Stimulated activated CD8-positive, alpha-beta memory T cell treated with anti-CD3 and anti-CD28 coated beads, Interleukin-7, amount 100 ng/mL, for 24 hours (primary cell): Measurements from ENCODE around the gene BCOR.

Experiments used
- DNase-seq: peaks from one replicate; pipeline ENCODE4 v3.0.0-alpha.2; 2020; ENCODE audit warnings: low read depth

BCOR gene

GRCh38 chrX:40063555-40063954, 34.2 kb downstream of the BCOR start:
- DNase-seq: no peak

GRCh38 chrX:40062525-40063155, 35.1 kb downstream of the BCOR start:
- no peak for DNase-seq

DNA sequence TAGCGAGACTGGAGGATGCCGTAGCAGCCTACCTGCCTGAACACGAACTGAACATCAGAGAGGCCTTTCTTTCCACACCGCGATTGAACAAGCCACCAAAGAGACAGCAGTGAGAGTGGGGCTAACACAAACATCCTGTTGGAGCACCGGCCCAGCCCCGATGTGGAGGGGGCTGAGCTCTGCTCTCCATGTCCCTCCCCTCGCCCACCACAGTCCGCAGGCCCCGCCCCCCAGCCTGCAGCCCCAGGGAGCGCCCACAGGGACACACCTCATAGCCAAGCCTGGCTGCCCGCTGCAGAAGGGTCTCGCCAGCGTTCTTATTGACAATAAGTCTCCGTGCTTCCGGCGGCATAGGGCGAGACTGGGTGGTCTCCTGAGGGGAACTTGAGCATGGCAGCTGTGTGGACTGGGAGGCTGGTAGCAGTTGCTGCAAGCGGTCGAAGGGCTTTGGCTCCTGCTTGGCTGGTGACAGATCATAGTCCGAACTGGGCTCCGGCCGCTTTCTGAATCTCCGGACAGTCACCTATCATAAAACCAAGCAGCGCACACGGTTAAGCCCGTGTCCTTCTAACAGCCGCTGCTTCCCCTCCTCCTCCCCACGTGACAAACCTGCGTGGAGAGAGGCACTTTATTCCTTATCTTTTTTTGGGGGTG, 35.8 kb downstream of the BCOR start:
- no peak for DNase-seq

- DNase-seq: no peak
Observed at GRCh38 chrX:40061005-40061404, 36.8 kb downstream of the BCOR start.

GRCh38 chrX:40060356-40060845, 37.4 kb downstream of the BCOR start:
- no peak for DNase-seq

- DNase-seq: no peak
Observed at GRCh38 chrX:40058719-40059118, 39.0 kb downstream of the BCOR start.

DNA sequence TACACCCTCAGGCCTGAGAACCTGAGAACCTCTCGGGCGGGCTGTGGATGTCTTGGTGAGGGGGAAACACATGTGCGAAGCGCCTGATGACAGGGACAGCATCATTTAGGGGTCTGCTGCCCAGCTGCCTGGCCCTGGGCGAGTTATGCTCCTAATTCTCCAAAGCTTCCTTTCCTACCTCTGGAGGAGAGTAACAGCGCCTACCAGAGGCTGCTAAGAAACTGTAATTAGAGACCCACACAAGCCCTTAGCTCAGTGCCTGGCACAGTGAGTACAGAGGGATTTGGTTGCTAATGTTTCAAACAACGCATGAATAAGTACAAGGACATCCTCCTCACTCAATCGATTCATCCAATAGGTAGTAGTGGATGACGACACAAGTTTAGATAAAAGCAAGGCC, 40.4 kb downstream of the BCOR start:
- DNase-seq: no peak

- no peak for DNase-seq
Observed at GRCh38 chrX:40056420-40056819, 41.3 kb downstream of the BCOR start.

- no peak for DNase-seq
Observed at GRCh38 chrX:40055495-40055894, 42.3 kb downstream of the BCOR start.

- no peak for DNase-seq
Observed at GRCh38 chrX:40054793-40055192, 43.0 kb downstream of the BCOR start.

DNA sequence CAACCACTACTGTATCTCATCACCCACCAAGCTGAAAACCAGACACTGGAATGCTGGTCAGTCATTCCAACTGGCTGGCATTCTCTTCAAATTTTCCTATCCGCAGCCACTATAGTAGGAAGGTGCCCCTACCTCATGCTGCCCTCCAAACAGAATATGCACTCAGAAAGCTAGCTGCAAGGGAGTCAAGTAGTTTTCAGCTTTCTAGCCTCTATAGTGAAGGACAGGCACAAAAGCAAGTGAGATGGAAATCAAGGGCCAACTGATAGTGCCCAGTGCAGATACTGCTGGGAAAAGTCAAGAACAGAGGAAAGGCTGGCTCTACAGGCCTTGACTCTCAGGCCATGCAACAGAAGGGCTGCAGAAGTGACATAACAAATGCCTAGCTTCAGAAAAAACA, 47.2 kb downstream of the BCOR start:
- DNase-seq: no peak

DNA sequence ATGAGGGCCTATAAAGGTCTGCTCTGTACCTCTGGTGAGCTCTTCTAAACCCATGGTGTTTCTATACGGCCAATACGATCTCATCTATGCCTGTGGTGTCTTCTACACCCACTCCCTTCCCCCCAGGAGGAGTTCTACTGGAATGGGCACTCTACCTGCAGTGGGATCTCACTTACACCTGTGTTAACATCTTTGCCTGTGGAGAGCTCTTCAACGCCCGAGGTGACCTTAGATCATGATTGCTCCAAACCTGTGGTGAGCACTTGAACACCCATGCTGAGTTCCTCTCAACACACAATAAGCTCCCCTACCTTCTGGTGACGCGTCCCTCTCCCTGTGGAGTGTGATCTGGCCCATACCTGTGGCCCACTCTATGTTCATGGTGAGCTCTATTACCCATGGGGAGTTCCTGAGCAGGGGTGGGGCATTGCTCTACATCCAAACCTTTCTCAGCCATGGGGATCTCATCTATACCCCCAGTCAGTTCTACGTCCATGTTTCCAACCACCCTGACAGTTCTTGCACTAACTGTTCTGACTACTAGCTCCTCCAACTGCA, 48.6 kb downstream of the BCOR start:
- no peak for DNase-seq

DNA sequence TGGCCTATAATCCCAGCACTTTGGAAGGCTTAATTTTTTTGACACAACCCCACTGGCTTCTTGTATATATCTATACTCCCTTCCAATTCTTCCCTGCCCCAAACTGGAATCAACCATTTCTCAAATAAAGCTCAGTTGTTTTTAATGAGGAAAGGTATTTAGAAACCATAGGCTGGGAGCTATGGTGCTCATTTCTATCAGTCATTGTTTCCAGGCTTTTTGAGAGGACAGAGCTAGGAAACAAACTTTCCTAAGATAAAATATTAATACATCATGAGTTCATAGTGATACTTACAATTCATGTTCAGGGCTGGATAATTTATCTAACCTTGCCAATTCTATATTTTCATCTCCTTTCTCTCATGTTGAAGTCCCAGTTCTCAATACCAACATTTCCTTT, 50.3 kb downstream of the BCOR start:
- DNase-seq: no peak

DNA sequence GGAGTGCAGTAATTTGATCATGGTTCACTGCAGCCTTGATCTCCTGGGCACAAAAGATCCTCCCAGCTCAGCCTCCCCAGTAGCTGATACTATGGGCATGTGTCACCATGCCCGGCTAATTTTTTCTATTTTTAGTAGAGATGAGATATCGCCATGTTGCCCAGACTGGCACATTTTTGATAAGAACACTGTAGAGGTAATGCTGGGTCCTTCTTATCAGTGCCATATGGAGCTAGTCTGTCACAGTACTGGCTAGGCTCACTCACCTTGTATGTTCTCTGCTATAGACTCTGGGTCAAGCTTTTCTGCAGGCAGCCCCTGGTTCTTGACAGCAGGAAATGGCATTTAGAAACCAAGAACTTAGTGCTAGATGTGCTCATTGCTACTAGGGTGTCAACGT, 53.9 kb downstream of the BCOR start:
- no peak for DNase-seq

DNA sequence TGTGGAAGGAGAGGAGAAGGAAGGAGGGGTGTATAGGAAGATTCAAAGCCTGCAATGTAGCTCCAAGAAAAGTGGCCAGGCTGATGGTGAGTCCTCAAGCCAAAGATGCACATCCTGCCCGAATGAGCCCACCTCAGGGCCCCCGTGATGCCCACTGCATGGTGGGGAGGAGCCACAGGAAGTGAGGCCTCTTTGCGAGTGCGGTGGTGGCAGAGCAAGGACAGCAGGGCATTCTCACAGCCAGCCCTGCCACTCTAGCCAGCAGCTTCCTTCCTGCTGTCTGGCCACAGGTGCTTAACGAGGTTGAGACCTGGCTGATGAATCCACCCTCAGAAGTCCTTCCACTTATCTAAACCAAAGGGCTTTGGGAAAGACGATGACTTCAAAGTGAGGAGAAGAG, 55.8 kb downstream of the BCOR start:
- DNase-seq: no peak

DNA sequence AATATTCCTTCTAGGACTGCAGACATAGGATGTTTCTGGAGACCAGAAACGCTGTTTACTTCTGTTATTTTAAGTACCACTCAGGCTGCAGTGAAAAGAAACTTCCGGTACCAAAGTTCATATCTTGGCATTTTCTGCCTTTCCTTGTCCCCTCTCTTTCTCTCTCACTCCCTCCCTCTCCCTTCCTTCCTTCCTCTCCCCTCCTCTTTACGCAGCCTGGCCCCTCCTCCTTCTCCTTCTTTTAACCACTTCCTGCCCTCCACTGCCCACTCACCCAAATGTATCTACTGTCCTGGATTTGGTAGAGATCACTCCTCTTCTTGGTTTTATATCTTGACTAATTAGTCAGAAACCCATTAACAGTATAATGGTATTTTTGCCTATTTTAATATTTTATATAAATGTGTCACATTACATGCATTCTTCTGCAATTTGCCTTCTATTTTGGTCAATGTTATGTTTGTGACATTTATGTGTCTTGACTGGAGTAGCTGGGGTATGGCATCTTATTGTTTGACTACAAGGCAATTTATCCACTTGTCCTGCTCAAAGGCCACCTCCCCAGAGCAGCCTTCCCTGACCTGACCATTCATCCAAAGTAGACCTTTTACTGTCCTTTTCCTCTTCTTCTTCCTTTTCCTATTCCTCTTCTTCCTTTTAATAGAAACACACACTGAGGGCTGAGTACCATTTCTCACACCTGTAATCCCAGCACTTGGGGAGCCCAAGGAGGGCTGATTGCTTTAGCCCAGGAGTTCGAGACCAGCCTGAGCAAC, 56.9 kb downstream of the BCOR start:
- DNase-seq: no peak

GRCh38 chrX:40039887-40040286, 57.9 kb downstream of the BCOR start:
- DNase-seq: no peak

DNA sequence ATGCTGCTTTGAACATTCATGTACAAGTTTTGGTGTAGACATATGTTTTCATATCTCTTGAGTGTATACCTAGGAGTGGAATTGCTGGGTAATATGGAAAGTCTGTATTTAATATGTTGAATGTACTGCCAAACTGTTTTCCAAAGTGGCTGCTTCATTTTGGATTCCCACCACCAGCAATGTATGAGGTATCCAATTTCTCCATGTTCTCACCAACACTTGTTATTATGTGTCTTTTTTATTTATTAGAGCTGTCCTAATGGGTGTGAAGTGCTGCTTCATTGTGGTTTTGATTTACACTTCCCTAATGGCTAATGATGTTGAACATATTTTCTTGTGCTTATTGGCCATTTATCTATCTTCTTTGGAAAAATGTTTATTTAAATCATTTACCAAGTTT, 60.4 kb downstream of the BCOR start:
- no peak for DNase-seq

DNA sequence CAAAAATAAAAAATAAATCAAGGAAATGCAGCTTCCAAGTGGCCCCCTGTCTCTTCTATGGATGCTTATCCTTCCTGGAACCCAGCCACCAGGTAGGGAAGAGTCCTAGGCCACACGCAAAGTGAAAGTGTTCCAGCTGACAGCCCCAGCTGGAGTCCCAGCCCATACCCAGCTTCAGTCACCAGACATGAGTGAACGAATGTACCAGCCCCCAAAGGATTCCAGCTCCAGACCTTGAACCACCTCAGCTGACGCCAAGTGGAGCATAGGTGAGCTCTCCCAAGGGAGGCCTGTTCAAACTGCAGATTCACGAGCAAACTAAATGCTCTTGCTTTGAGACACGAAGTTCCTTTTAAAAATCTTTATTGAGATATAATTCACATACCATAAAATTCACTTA, 62.0 kb downstream of the BCOR start:
- DNase-seq: no peak

GRCh38 chrX:40031911-40032310, 65.8 kb downstream of the BCOR start:
- DNase-seq: no peak

GRCh38 chrX:40030205-40030604, 67.6 kb downstream of the BCOR start:
- no peak for DNase-seq

- no peak for DNase-seq
Observed at GRCh38 chrX:40022421-40022820, 75.3 kb downstream of the BCOR start.

DNA sequence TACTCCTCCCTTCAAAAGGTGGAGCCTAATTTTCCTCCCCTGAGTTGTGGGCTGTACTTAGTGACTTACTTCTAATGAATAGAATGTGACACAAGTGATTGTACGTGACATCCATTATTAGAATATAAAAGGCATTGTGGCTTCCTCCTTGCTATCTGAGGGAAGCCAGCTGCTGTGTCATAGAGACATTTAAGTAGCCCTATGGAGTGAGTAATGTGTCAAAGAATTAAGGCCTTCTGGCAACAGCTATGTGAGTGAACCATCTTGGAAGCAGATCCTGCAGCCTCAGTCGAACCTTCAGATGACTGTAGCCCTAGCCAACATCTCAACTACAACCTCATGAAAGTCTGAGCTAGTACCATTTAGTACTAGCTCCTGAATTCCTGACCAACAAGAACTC, 76.1 kb downstream of the BCOR start:
- DNase-seq: no peak
